GM20431 (cell line): Measurements from ENCODE around the gene SF1.

Experiments
- in situ Hi-C: fragments of 300-500 bp; cut with MseI, MboI; formaldehyde crosslinking; loops from one replicate; pipeline ENCODE4 v1.15.0; 2020; ENCODE audit warnings: low sequenced_read_pairs; ENCODE audit not compliant: unreplicated experiment

SF1 gene

GRCh38 chr11:64801561-64802369 is 23.4 kb upstream of the SF1 start:
- in situ Hi-C loops: no loop called here

- in situ Hi-C loops: no loop called here
Observed at GRCh38 chr11:64801158-64801464, 22.8 kb upstream of the SF1 start.

DNA sequence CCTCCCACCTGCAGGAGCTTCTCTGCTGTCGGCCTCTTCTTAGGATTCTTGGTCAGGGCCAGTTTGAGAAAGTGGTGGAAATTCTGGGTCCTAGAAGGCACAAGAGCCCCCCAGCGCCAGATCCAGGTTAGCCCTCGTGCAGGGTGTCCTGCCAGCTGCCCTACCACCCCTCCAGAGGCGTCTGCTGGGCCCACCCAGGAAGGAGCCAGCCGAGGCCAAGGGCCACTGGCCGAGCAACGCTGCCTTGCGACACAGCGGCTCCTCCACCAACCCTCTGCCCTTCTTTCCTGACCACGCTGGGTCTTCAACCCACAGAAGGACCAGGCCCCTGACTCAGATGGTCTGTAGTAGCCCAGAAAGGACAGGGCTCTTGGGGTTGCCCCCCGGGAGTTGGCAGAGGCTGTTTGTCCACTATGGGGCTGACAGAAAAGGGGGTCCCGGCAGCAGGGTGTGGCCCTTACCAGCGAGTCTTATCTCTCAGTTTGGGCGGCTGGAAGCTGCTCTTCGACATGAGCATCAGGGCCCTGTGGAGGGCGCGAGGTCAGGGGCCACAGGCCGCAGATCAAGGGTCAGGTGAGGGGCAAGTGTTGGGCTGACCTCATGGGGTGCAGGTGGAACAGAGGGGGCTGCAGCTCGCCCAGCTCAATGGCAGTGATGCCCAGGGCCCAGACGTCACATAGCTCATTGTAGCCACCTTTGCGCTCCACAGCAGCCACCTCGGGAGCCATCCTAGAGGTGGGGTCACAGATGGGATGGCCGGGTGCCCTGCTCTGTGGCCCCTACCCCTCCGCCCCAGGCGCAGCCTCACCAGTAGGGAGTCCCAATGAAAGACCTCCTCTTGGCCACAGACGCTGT is 22.2 kb upstream of the SF1 start:
- in situ Hi-C loops: no loop called here

DNA sequence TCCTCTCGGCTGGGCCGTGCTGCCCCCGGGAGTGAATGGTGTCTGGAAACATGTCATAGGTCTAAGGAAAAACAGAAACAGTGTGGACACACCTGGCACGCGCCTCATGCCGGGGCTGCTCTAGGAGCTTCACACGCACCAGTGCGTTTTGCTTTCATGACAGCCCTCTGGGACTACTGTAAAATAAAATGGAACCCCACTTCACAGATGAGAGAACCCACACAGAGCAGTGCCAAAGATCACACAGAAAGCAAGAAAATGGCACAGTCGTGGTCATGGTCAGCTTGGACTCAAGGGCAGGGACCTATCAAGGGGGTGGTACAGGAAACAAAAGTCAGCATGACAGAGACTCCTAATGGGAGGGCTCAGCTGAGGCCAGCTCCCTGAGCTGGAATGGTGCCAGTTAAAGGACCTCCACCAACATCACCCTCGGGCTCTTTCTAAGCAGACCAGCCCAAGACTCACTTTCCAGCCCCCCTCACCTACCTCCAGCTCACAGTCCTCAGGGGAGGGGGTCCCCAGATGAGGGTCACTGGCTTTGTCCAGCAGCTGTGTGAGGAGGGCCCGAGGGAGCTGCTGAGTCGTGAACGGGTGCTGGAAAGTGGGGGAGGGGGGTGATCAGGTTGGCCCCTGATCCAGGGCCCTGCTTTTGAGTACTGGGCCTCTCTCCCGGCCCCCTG is 21.4 kb upstream of the SF1 start:
- in situ Hi-C loops: no loop called here

GRCh38 chr11:64799256-64799622 is 20.9 kb upstream of the SF1 start:
- in situ Hi-C loops: no loop called here

- in situ Hi-C loops: no loop called here
Observed at GRCh38 chr11:64796757-64797541, 18.6 kb upstream of the SF1 start.

DNA sequence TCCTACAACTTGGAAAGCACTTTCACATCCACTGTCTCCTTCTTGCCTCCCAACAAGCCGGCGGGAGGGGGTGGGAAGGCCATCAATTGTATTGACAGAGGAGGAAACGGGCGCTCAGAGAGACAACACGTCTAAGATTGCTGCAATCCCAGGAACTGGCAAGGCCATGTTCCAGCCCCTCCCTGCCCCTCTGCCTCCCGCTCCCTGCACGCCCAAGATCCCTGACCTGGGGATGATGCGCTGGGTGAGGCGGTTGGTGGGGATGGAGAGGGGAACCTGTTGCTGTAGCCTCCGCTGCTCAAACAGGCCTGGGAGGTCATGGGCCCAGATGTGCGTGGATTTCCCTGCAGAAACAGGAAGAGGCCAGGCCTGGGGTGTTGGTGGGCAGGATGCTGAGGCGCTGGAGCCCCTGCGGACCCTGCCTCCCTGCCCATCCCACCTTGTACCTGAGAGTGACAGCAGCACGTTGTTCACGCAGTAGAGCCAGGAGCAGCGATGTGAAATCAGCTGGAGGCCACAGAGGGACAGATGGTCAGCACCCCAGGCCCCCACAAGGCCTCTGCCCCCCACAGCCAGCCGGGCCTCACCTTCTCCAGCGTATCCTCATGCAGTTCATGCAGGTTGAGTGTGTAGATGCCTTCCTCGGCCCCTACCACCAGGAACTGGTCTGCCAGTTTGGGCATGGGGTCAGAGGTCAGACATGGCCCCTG is 17.9 kb upstream of the SF1 start:
- in situ Hi-C loops: no loop called here

DNA sequence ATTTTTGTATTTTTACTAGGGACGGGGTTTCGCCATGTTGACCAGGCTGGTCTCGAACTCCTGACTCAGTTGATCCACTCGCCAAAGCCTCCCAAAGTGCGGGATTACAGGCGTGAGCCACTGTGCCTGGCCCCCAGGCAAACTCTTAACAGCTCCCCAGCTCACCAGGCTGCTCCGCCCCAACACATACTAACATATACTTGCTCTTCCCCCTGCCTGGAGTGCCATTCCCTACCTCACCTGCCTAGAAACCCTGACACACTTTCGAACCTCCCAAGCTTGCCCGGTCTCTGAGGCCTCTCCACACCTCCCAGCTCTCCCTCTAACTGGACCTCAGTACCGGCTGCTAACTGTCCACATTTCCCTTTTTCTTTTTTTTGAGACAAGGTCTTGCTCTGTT is 16.2 kb upstream of the SF1 start:
- in situ Hi-C loops: no loop called here

DNA sequence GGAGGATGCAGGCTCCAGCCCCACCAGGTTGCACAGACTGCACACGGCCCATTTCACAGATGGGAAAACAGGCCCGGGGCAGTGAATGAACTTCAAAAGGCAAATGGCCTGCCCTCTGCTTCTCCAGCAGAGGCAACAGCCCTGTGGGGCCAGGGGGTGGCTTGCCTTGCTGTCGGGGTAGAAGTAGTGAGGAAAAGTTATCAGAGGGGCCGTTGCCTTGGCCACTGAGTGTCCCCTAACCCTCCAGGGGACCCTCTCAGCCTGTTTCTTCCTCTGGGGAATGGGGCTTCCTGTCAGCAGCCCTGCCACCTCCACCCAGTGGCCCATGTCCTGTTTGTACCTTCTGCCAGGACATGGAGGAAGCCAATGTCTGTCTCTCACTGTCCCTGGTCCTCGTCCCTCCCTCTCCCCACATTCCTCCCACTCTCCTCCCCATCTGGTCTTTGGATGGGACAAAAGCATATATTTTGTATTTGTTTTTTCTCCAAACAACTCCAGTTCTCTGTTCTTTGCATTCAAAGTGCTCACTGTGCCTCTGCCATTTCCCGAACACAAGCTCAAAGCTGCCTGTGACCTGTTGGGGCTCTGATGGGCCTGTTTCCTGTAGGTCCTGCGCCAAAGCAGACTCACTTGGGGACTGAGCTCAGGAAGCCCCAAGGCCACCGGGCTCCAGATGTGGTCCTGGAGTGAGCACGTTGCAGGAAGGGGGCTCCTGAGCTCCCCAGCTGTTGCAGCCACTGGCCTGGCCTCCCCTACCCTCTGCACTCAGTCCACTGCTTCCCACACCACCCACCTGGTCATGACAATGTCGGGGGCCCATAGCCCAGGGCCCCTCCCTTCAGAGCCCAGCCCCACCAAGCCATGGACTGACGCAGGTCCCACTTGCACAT is 15.2 kb upstream of the SF1 start:
- in situ Hi-C loops: no loop called here

GRCh38 chr11:64792482-64792881 is 14.1 kb upstream of the SF1 start:
- in situ Hi-C loops: no loop called here

- in situ Hi-C loops: no loop called here
Observed at GRCh38 chr11:64791781-64792291, 13.5 kb upstream of the SF1 start.

DNA sequence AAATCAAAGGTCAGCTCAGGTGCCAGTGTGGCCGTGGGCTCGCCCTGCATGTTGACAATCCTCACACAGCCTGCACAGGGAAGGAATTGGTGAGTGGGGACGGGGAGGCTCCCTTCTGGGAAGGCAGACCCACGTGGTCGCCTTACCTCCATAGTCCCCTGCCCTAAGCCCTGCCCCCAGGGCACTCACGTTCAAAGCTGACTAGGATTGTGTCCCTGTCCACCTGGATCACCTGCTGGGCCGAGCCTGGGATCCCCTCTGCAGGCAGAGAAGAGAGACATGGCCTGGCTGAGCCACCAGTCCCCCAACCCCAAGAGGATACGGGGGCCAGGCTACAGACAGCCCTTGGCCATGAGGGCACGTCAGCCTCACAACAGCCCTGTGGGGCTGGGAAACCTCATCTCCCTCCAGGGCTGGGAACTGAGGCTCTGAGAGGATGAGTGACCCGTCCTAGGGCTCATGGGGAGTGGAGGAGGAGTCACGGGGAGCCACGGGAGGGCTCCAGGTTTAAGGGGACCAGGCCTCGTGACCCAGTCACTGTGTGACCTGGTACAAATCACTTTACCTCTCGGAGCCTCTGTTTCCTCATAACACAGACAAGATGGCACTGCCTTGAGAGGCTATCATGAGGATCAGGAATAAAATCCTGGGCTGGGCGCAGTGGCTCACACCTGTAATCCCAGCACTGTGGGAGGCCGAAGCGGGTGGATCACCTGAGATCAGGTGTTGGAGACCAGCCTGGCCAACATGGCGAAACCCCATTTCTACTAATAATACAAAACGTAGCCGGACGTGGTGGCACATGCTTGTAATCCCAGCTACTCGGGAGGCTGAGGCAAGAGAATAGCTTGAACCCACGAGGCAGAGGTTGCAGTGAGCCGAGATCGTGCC is 12.1 kb upstream of the SF1 start:
- in situ Hi-C loops: no loop called here

GRCh38 chr11:64789331-64790204 is 11.2 kb upstream of the SF1 start:
- in situ Hi-C loops: no loop called here

GRCh38 chr11:64788321-64789215 is 10.2 kb upstream of the SF1 start:
- in situ Hi-C loops: no loop called here

GRCh38 chr11:64787526-64788320 is 9.4 kb upstream of the SF1 start:
- in situ Hi-C loops: no loop called here
